Lower lobe of right lung (tissue), 2 donors: ENCODE measurements around the gene SLC35F3. TPM values are rescaled to one million over a fixed set of nuclear protein-coding genes. Genes with fewer than 3 reads are reported as not detected.

ENCODE experiments used
- ATAC-seq, 2 donors: fragments of 200-7000 bp; cut with Tn5 transposase; one replicate each; pipeline ENCODE4 v1.9.1; 2020 to 2022; ENCODE audit warnings: mild to moderate bottlenecking in 2 of 2, moderate library complexity in 2 of 2
- DNase-seq: peaks from one replicate; pipeline ENCODE4 v3.0.0-alpha.2; 2020
- H3K27ac ChIP-seq: fragments of 200-600 bp; one replicate; pipeline ENCODE4 v1.8.0; 2022
- H3K27me3 ChIP-seq: fragments of 200-600 bp; one replicate; pipeline ENCODE4 v1.8.0; 2022; ENCODE audit warnings: low read depth
- H3K36me3 ChIP-seq: fragments of 200-600 bp; one replicate; pipeline ENCODE4 v1.8.0; 2022; ENCODE audit warnings: mild to moderate bottlenecking
- H3K4me1 ChIP-seq: fragments of 200-600 bp; one replicate; pipeline ENCODE4 v1.8.0; 2022
- H3K4me3 ChIP-seq: fragments of 200-600 bp; one replicate; pipeline ENCODE4 v1.8.0; 2022; ENCODE audit warnings: mild to moderate bottlenecking
- H3K9me3 ChIP-seq: fragments of 200-600 bp; one replicate; pipeline ENCODE4 v1.8.0; 2022
- CTCF ChIP-seq: fragments of 200-600 bp; IDR thresholded peaks from one replicate; pipeline ENCODE4 v1.8.0; 2022; ENCODE audit warnings: antibody characterized with exemption, mild to moderate bottlenecking
- intact Hi-C: fragments of 100-400 bp; cut with DNase I; formaldehyde crosslinking; loops from one replicate; pipeline ENCODE4 v1.11.0; 2022
- total RNA-seq: library from RNA; stranded (reverse); fragmentation: NEBNext Ultra II Directional; extraction: Animal tissue kit (Norgen Biotek cat#: 25700); gene quantifications from one replicate; pipeline ENCODE4 v1.2.1, GENCODE V29; 2021
- donor health status: DM: no; HTN: yes; CAD: no; lungs with severe emphysema.

SLC35F3 gene
- total RNA-seq, 1 donor from 2014 or later, result 0.41 TPM

- intact Hi-C loops, result no loop called here
- Histone ChIP-seq H3K36me3 (no peaks in the 10 kb centered on the region), H3K9me3 (no peaks in the 10 kb centered on the region), H3K4me3 (no peak overlapping the region), H3K27ac (no peak overlapping the region), H3K27me3 (no peaks in the 10 kb centered on the region), H3K4me1 (no peaks in the 10 kb centered on the region)
- TF ChIP-seq CTCF, result no peak
- ATAC-seq, result no peak
- no peak for DNase-seq
Observed at GRCh38 chr1:234078143-234078542, 173.7 kb downstream of the SLC35F3 start.

- TF ChIP-seq CTCF, result no peak
- Histone ChIP-seq H3K27ac (no peak overlapping the region), H3K4me3 (no peak overlapping the region), H3K36me3 (no peaks in the 10 kb centered on the region), H3K27me3 (no peaks in the 10 kb centered on the region), H3K9me3 (no peaks in the 10 kb centered on the region), H3K4me1 (no peaks in the 10 kb centered on the region)
- intact Hi-C loops, result no loop called here
- no peak for DNase-seq
- no peak for ATAC-seq
Observed at GRCh38 chr1:234079896-234080295, 175.4 kb downstream of the SLC35F3 start.

DNA sequence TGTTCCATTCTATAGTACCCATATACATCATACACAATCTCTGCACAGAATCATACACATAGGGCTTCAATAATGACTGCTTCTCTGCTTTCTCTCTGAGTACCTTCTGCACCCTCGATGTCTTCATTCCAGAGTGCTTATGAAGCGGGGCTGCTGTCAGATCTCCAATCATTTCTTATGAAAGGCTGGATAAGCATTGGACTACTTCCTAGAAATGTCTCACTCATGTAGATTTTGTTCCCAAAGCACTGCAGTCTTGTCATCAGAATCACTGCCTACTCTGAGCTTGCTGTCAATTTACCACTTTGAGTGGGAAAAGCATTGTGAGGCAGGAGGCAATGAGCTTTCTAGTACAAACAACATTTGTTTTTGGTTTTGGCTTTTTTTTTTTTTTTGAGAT lies 179.0 kb downstream of the SLC35F3 start:
- DNase-seq (no peak), ATAC-seq (no peak)
- Histone ChIP-seq H3K27ac (no peak overlapping the region), H3K27me3 (no peaks in the 10 kb centered on the region), H3K4me1 (no peaks in the 10 kb centered on the region), H3K9me3 (no peaks in the 10 kb centered on the region), H3K4me3 (no peak overlapping the region), H3K36me3 (no peaks in the 10 kb centered on the region)
- no peak for TF ChIP-seq CTCF
- intact Hi-C loops, result no loop called here

DNA sequence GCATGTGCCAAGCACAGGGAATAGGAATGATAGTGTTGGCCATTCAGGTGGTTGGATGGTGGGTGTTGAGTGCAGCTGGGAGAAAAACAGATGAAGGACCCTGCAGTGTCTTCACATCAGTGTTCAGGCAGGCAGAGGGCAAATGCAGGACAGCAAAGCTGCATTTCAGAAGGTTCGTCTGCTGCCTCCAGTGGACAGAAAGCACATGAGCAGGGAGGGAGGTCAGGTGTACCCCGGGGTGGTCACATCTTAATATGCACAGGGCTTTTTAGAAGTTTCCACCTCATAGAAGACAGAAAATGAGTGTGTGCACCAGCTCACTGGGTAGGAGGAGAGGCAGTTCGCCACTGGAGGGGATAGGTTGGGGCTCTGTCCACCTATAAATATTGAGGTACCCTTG lies 184.9 kb downstream of the SLC35F3 start:
- DNase-seq (no peak), ATAC-seq (no peak)
- H3K4me1 ChIP-seq, result peaks cover 6% of the 10 kb centered on the region
- no peaks in the 10 kb centered on the region for H3K36me3 ChIP-seq
- no peak overlapping the region for H3K27ac ChIP-seq
- intact Hi-C loops, result no loop called here
- TF ChIP-seq CTCF, result no peak
- H3K9me3 ChIP-seq, result peaks cover 6% of the 10 kb centered on the region
- no peaks in the 10 kb centered on the region for H3K27me3 ChIP-seq
- no peak overlapping the region for H3K4me3 ChIP-seq

- ATAC-seq (peak; percentile 79 to 88), DNase-seq (no peak)
- peaks cover 6% of the 10 kb centered on the region for H3K4me1 ChIP-seq
- no peak overlapping the region for H3K4me3 ChIP-seq
- no peak for TF ChIP-seq CTCF
- H3K36me3 ChIP-seq, result no peaks in the 10 kb centered on the region
- peaks cover 6% of the 10 kb centered on the region for H3K9me3 ChIP-seq
- no peaks in the 10 kb centered on the region for H3K27me3 ChIP-seq
- no peak overlapping the region for H3K27ac ChIP-seq
- intact Hi-C loops, result no loop called here
Observed at GRCh38 chr1:234090212-234091064, 186.0 kb downstream of the SLC35F3 start.
